Measurements from ENCODE around the gene ELMOD2. TPM values are rescaled to one million over a fixed set of nuclear protein-coding genes. Genes with fewer than 3 reads are reported as not detected.

The ELMOD2 gene
- total and polyA plus RNA-seq, 2 of the 4 experiments (the other 2 are of a cell fraction), result 7.3 to 10.6 TPM

DNA sequence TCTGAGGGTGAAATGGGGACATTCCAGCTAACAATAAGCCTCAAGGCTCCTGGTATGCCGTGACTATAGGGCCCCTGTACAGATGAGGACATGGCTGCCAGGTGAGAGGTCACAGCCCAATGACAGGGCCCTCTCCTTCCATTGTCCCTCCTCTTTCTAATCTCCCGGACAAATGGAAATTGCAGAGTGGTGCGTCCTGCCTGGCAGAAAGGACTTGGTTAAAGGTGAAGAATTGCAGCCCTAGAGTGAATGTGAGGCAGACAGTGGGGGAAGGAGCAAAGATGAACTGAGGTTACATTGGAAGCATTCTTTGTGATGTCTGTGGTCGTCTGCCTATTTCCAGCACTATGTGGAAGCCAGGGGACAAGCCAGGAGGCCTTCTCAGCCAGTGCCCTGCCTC is 51.5 kb downstream of the ELMOD2 start:
- Histone ChIP-seq H3K4ac (ENCODE audit: low read depth, low read length) (no peak overlapping the region), H3K27me3 (ENCODE audit: control insufficient read depth, insufficient read depth, low read length) (peaks cover 58% of the 10 kb centered on the region), H3K79me1 (ENCODE audit: low read depth in 1 of 2, low read length in 2 of 2) (no peaks in the 10 kb centered on the region), H4K8ac (ENCODE audit: low read depth in 2 of 2, low read length in 2 of 2) (no peak overlapping the region), H3K18ac (ENCODE audit: low read depth, low read length) (no peak overlapping the region), H2AK9ac (replicated peaks; ENCODE audit: low read depth, low read length, poor library complexity) (no peak overlapping the region), H2BK15ac (ENCODE audit: low read depth, low read length) (no peak overlapping the region), H3K14ac (replicated peaks; ENCODE audit: low read depth, low read length) (no peak overlapping the region), H3K4me2 (ENCODE audit: low read depth, low read length) (no peak overlapping the region), H3K23ac (ENCODE audit: low read depth, low read length) (no peak overlapping the region), H2AK5ac (ENCODE audit: low read depth, low read length) (no peak overlapping the region), H2AFZ (replicated peaks; ENCODE audit: low read length, poor library complexity) (no peak overlapping the region), H3K4me3 (ENCODE audit: insufficient read depth, low read depth, low read length) (no peak overlapping the region), H3K9me3 (ENCODE audit: control insufficient read depth, insufficient read depth, low read length) (peaks cover 12% of the 10 kb centered on the region), H3K4me1 (ENCODE audit: control insufficient read depth, insufficient read depth, low read length) (no peaks in the 10 kb centered on the region), H3K27ac (ENCODE audit: insufficient read depth, low read length) (no peak overlapping the region), H4K91ac (ENCODE audit: insufficient read depth, low read depth, low read length) (no peak overlapping the region), H3K9me1 (ENCODE audit: insufficient read depth, low read length) (no peaks in the 10 kb centered on the region), H2BK20ac (ENCODE audit: low read depth, low read length) (no peak overlapping the region), H4K5ac (ENCODE audit: low read depth, low read length) (no peak overlapping the region), H3K56ac (ENCODE audit: extremely low read depth, insufficient read depth, low read length) (no peak overlapping the region), H3K36me3 (ENCODE audit: control insufficient read depth, insufficient read depth, low read length) (no peaks in the 10 kb centered on the region), H3K9ac (ENCODE audit: low read depth, low read length) (no peak overlapping the region), H4K20me1 (ENCODE audit: insufficient read depth, low read length) (no peaks in the 10 kb centered on the region), H2BK5ac (ENCODE audit: low read depth, low read length, poor library complexity, severe bottlenecking) (no peak overlapping the region), H2BK120ac (ENCODE audit: low read depth, low read length) (no peak overlapping the region)
- CTCF ChIA-PET, result interaction anchor here (0.7 kb wide), 1 partner anchor 96 kb away, joined by 3 read pairs; no protein-coding TSS in a partner anchor
- TF ChIP-seq FOS (IDR thresholded peaks at IDR 0.05; ENCODE audit: low read depth, low read length) (no peak), POLR2A (IDR thresholded peaks at IDR 0.05; ENCODE audit: low read depth, low read length) (no peak), RCOR1 (IDR thresholded peaks at IDR 0.05; ENCODE audit: insufficient replicate concordance, low read length) (no peak), RAD21 (IDR thresholded peaks at IDR 0.05; ENCODE audit: low read length) (no peak), MAFK (IDR thresholded peaks at IDR 0.05; ENCODE audit: low read depth, low read length) (no peak)
- WGBS, 2 experiments (ENCODE audit: extremely low coverage in 2 of 2, insufficient read length in 1 of 2), result no CpG with 5 or more reads among the region's 4 CpGs
- DNase-seq (no peak), ATAC-seq (ENCODE audit: low read depth) (no peak)
- dilution Hi-C loops (cut with HindIII; ENCODE audit: low sequenced_read_pairs, unreplicated experiment) (no loop called here), intact Hi-C loops (cut with micrococcal nuclease) (no loop called here), in situ Hi-C loops (cut with MboI; ENCODE audit: low sequenced_read_pairs) (no loop called here)
- POLR2A ChIA-PET (ENCODE audit: unreplicated experiment), result no interaction called here
- no TSS peak for BruUV-seq (replicated peaks)
